Activated CD8-positive, alpha-beta memory T cell treated with anti-CD3 and anti-CD28 coated beads, Interleukin-2, amount 50 U/mL, for 48 hours (primary cell): ENCODE data around the gene ANKRD33B.
A peak's percentile ranks its signal among the peaks of the same experiment; 100 is the strongest.

Source experiments
- DNase-seq: peaks from one replicate; pipeline ENCODE4 v3.0.0-alpha.2; 2020

Gene ANKRD33B

DNA sequence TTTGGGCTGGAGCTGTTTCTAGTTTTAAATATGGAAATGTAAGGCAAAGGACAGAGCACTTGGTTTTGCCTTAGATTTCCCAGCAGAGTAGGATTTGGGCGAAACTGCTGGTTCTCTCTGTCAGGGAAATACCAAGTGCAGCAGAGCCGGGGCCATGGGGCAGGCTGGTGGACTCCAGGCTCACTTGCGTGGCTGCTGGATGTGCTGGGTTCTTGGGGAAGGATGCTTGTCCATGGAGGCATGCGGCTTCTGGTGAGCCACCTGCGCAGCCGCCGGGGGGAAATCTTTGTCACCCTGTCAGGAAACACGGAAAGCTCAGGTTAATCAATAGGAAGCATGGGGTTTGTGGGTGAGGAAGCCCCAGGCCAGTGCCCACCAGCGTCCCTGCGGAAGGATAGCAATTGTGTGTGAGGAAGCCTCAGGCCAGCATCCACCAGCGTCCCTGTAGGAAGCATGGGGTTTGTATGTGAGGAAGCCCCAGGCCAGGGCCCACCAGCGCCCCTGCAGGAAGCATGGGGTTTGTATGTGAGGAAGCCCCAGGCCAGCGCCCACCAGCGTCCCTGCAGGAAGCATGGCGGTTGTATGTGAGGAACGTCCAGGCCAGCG, 117.1 kb downstream of the ANKRD33B start:
- DNase-seq, result no peak

DNA sequence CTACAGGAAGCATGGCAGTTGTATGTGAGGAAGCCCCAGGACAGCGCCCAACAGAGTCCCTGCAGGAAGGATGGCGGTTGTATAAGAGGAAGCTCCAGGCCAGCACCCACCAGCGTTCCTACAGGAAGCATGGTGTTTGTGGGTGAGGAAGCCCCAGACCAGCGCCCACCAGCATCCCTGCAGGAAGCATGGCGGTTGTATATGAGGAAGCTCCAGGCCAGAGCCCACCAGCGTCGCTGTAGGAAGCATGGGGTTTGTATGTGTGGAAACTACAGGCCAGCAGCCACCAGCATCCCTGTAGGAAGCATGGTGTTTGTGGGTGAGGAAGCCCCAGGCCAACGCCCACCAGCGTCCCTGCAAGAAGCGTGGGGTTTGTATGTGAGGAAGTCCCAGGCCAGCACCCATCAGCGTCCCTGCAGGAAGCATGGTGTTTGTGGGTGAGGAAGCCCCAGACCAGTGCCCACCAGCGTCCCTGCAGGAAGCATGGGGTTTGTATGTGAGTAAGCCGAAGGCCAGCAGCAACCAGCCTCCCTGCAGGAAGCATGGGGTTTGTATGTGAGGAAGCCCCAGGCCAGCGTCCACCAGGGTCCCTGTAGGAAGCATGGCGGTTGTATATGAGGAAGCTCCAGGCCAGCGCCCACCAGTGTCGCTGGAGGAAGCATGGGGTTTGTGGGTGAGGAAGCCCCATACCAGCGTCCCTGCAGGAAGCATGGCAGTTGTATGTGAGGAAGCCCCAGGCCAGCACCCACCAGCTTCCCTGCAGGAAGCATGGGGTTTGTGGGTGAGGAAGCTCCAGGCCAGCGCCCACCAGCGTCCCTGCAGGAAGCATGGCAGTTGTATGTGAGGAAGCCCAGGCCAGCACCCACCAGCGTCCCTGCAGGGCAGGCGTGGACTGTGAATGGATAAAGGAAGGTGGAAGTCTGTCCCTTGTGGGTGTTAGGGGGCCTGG, 118.1 kb downstream of the ANKRD33B start:
- no peak for DNase-seq

DNA sequence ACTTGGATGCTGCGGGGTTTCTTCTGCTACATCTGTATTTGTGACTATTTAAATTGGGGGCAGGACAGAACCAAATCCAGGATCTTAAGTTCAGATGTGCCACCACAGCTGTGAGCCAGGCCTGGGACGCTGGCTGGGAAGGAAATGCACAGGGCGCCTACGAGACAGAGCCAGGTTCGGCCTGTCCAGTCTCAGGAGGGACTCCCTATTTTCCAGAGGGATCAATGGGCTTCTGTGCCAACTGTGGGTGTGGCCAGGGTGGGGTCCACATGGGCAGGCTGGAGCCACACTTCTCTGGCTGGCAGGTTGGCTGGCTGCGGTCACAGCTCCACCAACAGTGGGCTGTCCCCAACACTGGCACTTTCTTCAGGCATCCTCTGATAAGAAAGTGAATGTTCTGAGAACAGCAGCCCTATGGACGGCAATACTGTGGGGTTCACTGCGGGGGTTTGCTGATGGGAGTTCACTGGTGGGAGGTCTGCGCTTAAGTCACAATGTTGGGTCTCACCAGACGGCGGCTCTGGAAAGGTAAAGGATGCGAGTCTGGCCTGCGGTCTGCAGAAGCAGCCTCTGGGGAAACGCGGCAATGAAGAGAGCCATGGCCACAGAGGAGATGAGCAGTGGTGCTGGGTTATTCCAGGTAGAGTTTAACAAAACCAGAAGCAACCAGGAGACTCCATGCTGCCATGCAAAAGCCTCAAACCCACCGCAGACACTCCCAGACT, 119.1 kb downstream of the ANKRD33B start:
- no peak for DNase-seq

DNA sequence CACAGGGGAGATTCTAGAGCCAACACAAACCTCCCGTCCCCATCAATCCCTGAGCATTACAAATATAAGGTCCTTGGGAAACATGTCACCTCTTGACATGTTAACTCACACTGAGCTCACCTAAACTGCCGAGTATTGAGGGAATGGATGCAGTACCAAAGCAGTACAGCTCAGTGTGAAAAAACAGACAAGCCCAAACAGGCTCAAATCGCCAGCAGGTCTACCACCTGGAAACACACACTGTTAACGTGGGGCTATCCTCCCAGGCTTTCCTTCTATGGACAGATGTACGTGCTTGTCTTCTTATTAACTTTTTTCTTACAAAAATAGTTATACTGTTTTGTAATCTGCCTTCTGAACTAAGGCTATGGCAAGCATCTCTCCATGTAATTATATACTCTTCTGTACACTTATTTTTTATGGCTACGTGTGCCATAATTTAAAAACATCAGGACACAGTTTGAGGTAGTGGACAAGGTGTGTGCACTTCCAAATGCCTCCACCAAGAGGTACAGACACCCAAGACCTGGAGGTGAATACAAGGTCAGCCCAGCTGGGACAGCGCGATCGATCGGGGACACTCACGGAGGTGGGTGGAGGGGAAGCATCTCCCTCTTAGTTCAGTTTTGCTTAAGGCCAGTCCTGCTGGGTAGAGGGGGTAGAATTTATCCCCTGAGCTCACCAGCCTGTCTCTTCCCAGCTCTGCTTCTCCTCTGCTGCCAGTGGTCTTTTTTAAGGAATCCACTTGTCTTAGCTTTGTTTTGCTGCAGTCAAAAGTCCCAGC, 120.6 kb downstream of the ANKRD33B start:
- no peak for DNase-seq

DNA sequence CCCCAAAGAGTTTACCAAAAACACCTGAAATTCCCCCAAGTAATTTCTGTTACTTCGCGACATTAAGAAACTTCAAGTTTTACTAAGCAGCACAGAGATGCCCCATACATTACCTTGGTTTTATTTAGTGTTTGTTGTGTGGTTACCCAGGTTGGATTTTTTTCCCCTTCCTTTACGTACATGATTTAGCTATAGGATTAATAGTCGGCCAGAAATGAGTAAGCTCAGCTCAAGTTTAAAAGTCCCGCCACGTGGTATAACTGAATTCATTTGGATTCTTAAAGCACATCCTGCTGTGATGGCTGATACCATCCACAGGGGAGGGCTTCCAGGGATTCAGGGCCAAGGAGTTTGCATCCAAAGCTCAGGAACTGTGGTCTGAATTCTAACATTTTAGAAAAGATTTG, 121.2 kb downstream of the ANKRD33B start:
- no peak for DNase-seq

DNA sequence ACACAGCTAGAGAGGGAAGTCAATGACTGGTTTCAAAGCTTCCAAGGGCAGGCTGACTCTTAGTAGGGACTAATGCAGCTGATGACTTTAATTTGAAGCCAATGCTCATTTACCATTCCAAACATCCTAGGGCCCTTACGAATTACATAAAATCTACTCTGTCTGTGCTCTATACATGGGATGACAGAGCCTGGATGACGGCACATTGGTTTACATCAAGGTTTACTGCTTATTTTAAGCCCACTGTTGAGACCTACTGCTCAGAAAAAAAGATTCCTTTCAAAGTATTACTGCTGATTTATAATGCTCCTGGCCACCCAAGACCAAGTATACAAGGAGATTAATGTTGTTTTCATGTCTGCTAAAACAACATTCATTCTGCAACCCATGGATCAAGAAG, 123.0 kb downstream of the ANKRD33B start:
- DNase-seq, result no peak

DNA sequence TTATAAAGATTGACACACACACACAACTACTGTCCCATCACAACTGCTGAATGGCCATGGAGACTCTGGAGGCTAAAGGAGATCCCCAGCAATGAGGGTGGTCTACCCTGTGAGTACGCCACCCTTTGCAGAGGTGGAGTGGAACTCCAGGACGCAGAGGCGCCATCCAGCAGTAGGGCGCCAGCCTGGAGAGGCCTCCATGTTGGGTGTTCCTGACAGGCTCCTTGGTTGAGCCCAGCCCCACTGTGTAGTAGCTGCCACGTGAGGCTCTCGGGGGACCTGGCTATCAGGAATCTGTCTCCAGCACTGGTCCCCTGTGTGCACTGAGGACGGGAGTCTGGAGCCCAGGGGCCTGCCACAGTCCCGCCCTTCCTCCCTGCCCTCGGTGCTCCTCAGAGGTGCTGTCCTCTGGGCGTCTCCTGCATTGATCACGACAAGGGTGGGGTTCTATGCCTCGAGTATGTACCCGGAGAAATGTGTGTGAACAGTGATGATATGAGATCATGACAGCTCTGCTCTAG, 124.8 kb downstream of the ANKRD33B start:
- DNase-seq, result no peak

DNA sequence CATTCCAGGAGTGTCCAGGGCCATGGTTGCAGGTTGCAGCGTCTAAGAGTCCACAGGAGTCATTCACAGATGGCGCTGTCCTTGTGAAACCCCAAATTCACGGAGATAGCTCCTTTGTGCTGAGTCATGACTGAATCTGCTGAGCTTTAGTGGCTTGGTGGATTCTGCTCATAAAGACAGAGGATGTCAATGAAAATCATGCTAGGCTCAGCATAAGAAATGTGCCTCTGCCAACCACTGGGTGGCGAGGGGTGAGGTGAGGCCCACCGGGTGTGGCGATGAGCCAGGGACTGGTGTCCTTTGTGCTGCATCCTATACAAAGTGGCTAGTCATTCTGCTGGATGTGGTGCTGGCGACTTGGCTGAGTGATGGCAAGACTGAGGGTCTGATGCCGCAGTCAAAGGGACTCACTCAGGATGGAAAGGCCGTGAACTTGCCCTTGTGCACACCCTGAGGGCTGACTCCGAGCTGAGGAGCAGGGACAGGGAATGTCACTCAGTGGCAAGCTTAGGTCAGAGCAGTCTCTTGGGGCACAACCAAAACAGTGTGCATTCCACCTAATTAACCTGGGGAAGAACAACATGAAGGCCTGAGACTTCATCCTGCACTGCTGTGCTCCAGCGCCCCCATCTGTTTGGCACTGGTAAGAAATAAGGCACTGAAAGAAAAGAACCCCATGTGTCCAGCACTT, 125.7 kb downstream of the ANKRD33B start:
- peak; percentile 66 for DNase-seq

DNA sequence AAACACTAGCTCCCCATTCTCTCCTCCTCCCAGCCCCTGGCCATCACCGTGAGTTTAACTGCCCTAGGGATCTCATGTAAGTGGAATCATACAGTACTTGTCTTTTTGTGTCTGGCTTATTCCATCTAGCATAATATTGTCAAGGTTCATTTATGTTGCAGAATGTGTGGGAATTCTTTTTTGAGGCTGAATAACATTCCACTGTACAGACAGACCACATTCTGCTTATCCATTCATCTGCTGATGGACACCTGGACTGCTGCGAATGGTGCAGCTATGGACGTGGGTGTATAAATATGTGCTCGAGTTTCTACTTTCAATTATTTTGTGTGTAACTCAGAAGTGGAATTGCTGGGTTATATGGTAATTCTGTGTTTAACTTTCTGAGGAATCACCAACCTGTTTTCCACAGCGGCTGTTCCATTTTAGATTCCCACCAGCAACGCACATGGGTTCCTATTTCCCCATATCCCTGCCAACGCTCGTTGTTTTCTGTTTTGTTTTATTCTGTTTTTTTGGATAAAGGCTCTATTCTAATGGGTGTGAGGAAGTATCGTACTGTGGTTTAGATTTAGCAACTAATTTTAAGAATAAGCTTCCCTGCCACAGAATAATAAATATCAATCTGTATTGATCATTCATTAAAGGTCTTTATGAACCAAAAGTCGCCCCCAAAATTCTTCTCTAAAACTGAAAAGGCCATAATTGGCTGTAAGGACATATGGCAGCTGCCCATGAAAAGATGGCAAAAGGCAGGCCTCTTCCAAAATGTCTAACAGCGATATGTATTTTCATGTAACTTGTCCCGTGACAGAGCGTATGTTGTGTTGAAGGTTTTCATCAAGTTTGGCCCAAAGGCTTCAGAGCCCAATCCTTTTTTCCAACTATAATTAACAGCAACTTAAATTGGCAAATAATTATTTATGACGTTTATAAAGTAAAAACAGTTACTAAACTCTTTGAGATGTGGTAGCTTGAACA, 126.9 kb downstream of the ANKRD33B start:
- DNase-seq, result no peak

DNA sequence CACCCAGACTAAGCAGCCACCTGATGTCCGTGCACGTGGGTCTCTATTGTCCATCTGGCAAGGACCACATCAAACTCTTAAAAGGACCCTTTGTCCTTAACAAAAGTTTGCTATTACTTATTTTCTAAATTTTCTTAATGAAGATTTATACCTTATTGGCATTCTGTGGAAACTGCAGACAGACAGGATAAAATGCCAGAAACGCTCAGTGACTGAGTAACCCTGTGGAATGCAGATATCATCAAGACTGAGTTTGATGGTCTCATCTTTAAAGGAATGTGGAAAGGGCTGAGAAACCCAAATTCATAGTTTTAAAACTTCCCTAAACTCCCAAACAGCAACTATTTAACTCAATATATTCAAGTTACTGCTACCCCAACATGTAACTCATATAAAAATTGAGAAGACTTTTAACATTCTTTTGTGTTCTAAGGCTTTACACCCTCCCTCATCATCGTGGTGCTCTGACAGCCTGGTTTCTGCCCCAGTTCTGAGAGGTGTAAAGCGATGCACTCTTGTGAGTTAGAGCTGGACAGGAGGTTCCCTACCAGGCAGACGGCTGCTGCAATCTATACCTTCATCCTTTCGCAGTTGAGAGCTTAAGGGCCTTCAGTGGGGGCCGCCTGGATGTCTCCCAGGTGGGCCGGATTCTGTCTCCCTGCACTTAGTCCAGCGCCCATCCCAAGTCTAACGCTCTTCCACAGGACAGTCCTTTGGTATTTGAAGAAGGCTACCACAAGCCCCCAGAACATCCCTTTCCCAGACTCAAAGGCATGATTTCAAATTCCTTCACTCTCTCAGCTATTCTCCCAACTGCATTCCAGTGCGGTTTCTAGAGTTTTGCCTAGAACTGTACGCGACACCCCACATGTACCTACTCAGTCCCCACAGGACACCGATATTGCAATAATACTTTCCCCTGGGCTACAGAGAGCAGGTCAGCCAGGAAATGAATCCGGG, 128.2 kb downstream of the ANKRD33B start:
- no peak for DNase-seq

DNA sequence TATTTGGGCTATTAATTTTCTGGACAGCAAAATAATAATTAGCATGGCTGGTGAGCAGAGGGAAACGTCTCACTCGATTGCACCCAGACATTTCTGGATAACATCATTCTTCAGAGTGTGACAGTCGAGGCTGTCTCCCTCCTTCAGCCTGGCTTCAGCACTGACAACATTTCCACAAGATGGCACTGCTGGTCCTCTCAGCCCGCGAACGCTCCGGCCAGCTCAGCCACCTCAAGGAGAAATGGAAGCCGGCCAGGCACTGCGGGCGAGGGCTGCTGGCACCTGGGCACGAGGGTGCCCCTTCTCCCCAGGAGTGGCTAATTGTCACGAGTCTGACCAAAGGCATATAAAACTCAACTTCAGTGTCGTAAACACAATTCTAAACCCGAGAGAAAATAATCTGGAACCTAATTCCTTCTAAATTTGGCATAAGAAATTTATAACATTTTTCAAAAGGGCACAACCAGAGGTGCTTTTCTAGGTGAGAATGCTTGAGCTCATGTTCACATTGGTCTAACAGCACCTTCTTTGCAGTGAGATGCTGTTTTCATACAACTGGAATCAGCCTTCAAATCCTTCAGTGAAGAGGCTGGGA, 131.3 kb downstream of the ANKRD33B start:
- DNase-seq, result no peak

DNA sequence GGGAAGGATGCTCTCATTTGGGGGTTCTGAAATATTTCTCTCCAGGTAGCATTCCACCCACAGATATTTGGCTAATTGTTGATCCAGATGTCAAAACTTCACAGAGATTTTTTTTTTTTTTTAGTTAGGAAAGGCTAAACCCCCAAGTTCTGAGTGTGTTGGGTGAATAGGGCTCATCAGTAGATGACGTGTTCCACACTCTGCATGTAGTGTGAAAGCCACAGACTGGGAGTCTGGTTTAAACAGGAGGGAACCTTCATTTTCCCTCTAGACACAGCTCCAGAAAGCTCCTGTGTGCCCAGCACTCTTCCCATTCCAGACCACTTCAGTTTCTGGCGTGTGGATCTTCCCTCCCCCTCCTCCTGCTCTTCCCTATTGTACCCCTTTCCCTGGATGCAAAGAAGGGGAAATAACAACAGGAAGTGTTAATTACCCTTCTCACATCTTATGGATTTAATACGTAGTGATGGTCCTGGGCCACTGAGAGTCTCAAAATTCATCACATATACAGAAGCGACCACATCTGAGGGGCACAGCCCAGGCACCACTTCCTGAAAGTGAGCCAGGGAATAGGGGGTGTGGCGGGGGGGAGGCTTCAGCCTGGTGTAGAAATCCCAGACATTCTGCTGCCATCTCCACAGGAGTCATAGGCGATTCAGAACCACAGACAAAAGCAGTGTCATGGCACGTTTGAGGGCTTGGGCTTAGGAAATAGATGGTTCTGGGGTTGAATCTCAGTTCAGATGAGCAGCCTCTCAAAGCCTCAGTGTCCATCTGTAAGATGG, 132.1 kb downstream of the ANKRD33B start:
- no peak for DNase-seq

DNA sequence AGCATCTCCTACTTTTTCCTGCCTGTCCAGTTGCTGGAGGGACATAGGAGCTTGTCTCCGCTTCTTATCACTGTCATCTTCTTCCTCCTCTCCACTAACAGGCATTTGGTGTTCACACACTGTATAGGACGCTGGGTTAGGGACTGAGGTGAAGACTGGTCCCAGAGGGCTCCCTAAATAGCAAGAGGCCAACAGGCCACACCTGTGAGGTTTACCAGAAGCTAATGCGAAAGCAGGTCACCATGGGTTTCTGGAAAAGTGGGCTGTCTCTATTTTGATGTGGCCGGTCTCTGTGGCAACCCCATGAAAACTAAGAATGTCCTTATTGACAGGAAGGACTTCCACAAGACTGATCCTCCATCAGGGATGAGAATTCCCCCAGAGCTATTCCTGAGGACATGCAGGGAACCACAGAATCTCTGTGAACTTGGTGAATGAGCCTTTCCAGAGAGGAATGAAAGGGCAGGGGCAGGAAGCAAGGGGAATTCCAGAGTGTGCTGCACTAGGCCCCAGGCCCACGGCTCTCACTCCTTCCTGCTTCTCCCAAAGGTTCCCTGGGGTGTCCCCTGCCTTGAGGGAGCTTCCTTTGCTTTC, 135.5 kb downstream of the ANKRD33B start:
- DNase-seq, result no peak

DNA sequence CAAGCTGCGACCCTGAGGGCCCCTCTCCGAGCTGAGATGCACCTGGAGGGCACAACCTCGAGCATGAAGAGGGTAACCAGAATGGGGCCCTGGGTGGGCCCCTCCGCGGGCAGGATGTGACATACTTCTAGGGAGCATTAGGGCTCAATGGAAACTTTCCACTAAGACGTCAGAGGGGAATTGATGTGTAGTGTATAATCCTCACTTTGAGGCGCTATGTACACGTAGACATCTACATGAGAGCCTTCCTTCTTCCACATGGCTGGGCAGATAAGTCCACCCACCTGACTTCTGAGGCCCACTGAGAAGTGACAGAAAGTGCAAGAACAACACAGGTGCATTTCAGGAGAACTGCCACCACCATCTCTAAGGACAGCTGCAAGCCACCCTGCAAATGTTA, 136.1 kb downstream of the ANKRD33B start:
- DNase-seq, result no peak

DNA sequence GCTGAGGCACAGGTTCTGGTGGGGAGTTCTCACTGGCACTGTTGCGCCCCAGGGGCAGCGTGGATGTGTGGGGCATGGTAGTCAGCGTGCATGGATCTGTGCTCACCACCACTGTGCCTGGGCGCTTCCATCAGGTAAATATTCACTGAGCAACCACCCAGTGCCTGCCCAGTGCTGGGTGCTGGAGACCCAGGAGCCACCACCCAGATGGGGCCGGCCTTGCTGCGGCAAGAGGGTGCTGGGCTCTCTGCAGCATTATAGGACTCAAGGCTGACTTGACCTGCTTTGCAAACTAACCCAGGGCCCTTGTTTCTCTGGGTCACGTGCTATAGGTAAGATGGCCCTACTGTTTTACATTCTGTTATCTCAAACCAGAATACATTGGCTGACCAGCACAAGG, 136.6 kb downstream of the ANKRD33B start:
- no peak for DNase-seq

DNA sequence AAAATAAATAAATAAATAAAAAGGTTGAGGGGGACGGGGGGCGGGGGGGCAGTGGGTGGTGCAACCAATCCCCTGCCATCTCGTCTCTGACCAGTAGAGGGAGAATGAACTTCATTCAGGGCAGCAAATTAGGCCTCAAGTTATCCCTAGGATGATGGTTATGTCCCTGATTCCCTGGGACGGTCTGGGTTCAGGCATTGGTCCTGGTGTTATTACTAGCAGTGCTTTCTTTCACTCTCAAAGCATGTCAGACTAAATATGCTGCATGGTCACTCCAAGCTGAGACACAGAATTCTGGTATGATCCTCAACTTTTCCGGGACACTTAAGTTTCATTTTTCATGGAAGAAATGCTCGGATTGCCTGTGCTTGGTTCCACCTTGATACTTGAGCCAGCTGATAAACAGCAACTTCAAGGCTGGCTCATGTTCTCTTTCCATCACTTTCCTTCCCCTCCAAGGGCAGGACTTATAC, 137.7 kb downstream of the ANKRD33B start:
- no peak for DNase-seq

DNA sequence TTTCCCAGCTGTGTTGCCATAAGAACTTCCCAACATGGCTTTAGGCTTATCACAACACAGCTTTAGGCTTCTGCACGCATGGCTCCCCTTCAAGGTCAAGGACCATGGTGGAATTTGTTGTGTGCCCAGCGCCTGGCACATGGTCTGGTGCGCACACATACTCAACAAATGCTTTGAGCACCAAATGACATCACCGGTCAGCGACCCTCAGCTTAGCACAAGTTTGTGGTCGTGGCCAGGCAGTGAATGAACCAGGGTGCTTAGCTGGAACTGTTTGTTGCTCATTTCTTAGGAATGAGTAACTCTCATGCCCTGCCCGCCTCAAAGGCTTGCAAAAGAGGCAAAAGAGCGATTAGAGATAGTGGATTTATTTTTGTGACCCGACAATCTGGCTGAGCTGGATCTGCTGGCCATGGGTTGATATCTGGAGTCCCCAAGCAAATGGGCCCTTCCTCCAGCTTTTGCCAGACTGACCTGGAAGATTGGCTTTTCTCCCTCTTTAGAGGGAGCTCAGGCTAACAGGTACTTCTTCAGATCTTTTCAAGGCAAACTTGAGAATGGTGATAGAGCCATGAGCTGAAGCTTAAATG, 138.3 kb downstream of the ANKRD33B start:
- DNase-seq, result no peak
